HG03442 (cell line): ENCODE data around the gene GPR155.

Experiments used
- ATAC-seq: cut with Tn5 transposase; IDR thresholded peaks from one replicate; pipeline ENCODE4 v1.9.1; 2021; ENCODE audit warnings: mild to moderate bottlenecking, moderate library complexity; ENCODE audit not compliant: unreplicated experiment

The GPR155 gene

DNA sequence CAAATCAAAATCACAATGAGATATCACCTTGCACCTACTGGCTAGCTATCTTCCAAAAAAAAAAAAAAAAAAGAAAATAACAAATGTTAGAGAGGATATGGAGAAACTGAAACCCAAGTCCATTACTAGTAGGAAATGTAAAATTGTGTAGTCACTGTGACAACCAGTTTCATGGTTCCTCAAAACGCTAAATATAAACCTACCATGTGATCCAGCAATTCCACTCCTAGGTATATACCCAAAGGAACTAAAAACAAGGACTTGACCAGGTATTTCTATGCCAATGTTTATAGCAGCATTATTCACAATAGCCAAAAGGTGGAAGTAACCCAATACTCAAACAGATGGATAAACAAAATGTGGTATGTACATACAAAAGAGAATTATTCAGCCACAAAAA is 103.0 kb downstream of the GPR155 start:
- no peak for ATAC-seq
